ENCODE measurements around the gene AZU1. TPM values are rescaled to one million over a fixed set of nuclear protein-coding genes. Genes with fewer than 3 reads are reported as not detected.

AZU1 gene
- total RNA-seq, 4 donors from 2014 or later: 0.68 TPM; not detected in 3

DNA sequence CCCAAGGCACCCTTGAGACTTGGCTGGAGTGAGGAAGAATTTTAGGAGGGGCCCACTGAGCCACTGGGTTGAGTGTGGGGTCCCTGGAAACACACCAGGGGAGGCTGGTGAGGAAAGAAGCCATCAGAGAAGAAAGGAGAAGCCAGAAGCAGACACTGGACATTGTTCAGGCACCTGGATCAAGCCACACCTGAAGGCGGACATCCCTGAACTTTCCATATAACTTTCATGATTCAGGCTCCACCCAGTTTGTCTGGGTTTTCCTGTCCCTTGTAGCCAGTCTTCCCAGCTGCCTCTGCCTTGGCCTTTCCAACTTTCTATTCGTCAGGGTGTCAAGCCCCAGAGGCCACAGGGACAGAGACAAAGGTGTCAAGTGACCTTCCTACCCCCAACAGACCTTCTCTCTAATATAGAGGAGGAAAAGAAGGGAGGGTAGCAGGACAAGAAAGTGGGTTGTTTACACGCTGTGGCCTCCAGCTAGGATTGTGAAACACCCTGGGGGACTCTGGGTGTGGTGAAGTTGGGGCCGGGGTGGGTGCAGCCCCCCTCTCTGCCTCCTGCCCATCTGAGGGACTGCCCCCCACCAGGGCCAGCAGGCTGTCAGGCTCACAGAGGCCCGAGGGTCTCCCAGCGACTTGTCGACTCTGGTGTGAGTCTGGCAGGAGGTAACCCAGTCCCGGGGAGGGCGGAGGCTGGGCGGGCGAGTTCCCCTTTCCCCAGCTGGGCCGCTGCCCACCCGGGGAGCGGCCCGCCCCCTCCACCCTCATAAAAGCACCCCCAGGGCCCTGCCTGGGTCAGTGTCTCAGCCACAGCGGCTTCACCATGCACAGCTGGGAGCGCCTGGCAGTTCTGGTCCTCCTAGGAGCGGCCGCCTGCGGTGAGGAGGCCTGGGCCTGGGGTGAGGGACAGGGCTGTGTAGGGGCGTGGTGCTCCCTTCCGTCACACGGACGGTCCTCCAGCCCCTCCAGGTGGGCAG is 31.5 kb downstream of the AZU1 start, which contains the start of gene CFD:
TSS of gene CFD (plus strand) at position 797 of the 976 bp plus-strand sequence. CDS start at position 823, 26 bp downstream.
- TF ChIP-seq CTCF (IDR thresholded peaks at IDR 0.05; ENCODE audit: low read depth): no peak

DNA sequence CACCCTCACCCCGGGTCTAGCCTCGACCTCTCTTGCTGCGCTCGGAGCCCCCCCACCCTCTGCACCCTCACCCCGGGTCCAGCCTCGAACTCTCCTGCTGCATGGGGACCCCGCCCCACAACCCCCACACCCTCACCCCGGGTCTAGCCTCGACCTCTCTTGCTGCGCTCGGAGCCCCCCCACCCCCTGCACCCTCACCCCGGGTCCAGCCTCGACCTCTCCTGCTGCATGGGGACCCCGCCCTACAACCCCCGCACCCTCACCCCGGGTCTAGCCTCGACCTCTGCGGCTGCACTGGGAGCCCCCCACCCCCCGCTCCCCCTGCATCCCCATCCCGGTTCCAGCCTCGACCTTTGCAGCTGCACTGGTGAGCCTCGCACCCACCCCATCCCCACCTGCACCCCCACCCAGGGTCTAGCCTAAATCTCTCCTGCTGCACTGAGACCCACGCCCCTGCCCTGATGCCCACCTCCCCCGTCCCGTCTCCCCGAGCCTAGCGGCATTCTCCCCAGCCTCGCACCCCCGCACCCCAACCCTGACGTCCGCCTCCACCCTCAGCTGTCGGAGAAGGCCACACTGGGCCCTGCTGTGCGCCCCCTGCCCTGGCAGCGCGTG is 33.6 kb downstream of the AZU1 start:
- TF ChIP-seq CTCF (IDR thresholded peaks at IDR 0.05; ENCODE audit: low read depth): no peak

DNA sequence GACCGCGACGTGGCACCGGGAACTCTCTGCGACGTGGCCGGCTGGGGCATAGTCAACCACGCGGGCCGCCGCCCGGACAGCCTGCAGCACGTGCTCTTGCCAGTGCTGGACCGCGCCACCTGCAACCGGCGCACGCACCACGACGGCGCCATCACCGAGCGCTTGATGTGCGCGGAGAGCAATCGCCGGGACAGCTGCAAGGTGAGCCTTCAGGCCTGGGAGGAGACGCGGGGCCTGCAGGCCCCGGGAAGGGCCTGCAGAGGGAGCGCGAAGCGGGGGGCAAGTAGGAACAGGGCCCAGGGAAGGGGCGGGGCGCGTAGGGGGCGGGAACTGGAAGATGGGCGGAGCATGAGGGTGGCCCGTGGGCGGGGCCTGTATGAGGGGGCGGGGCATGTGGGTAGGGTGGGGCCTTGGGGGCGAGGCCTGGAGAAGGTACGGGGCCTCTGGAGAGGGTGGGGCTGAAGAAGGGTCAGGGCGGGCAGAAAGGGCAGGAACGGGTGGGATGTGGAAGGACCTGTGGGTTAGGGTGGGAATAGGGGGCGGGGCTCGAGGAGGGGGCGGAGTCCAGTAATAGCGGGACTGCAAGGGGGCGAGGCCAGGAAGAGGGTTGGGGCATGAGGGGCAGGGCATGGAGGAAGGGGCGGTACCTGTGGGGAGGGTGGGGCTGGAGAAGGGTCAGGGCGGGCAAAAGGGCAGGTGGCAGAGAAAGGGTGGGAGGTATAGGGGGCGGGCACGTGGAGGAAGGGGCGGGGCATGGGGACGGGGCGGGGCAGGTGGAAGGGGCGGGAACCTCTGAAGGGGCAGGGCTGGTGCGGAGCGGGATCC is 34.3 kb downstream of the AZU1 start:
- TF ChIP-seq CTCF (IDR thresholded peaks at IDR 0.05; ENCODE audit: low read depth): no peak

DNA sequence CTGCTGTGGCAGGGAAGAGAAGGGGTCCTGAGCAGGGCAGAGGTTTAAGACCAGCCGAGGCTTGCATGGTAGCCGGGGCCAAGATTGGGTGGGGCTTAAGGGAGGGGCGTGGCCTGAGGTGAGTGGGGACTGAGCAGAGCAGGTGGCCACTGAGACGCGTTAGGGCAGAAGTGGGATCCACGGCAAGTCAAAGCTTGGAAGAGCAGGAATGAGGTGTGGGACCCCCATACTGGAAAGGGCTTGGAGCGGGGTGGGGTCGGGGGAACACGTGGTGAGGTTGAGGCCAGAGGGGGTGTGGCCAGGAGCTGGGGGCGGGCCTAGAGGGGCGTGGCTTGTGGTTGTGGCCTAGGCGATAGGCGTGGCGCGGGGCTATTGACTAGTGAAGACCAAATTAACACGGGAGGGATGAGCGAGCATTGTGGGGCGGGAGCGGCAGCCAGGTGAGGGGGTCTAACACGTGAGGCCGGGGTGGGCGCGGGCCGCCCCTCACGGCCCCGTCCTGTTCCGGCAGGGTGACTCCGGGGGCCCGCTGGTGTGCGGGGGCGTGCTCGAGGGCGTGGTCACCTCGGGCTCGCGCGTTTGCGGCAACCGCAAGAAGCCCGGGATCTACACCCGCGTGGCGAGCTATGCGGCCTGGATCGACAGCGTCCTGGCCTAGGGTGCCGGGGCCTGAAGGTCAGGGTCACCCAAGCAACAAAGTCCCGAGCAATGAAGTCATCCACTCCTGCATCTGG is 35.1 kb downstream of the AZU1 start:
- no peak for TF ChIP-seq CTCF (IDR thresholded peaks at IDR 0.05; ENCODE audit: low read depth)

- TF ChIP-seq CTCF (IDR thresholded peaks at IDR 0.05; ENCODE audit: low read depth): no peak
Observed at GRCh38 chr19:863315-863620, 35.6 kb downstream of the AZU1 start.

GRCh38 chr19:866769-867300 is 39.2 kb downstream of the AZU1 start:
- no peak for TF ChIP-seq CTCF (IDR thresholded peaks at IDR 0.05; ENCODE audit: low read depth)
